Astrocyte (in vitro differentiated cells and primary cell): ENCODE data around the gene CPNE6. TPM values are rescaled to one million over a fixed set of nuclear protein-coding genes. Genes with fewer than 3 reads are reported as not detected.
A peak's percentile ranks its signal among the peaks of the same experiment; 100 is the strongest.

Experiments used
- DNase-seq: peaks from one replicate; pipeline ENCODE4 v3.0.0-alpha.2; 2010; ENCODE audit warnings: low read depth
- FAIRE-seq: peaks from 2 replicates; lab custom pipeline; 2011; peaks lifted over from hg19 to GRCh38; lab: Jason Lieb, UNC
- H2AFZ ChIP-seq: 2 replicates; pipeline ENCODE4 v1.6.0; 2012; ENCODE audit warnings: low read depth, low read length, inconsistent platforms
- H3K27ac ChIP-seq: 2 replicates; pipeline ENCODE4 v1.5.1; 2011; ENCODE audit warnings: low read depth, low read length, inconsistent platforms
- H3K27me3 ChIP-seq: 2 replicates; pipeline ENCODE4 v1.6.0; 2011; ENCODE audit warnings: low read length, inconsistent platforms; ENCODE audit not compliant: insufficient read depth
- H3K36me3 ChIP-seq: 2 replicates; pipeline ENCODE4 v1.5.1; 2011; ENCODE audit warnings: low read length, inconsistent platforms; ENCODE audit not compliant: insufficient read depth
- H3K4me1 ChIP-seq: 2 replicates; pipeline ENCODE4 v1.5.1; 2011; ENCODE audit warnings: low read length, inconsistent platforms; ENCODE audit not compliant: insufficient read depth
- H3K4me2 ChIP-seq: 2 replicates; pipeline ENCODE4 v1.6.0; 2012; ENCODE audit warnings: low read length, inconsistent platforms
- H3K4me3 ChIP-seq: 2 replicates; pipeline ENCODE4 v1.5.1; 2011; ENCODE audit warnings: low read depth, mild to moderate bottlenecking, low read length, inconsistent platforms; ENCODE audit not compliant: insufficient read depth
- H3K79me2 ChIP-seq: 2 replicates; pipeline ENCODE4 v1.6.0; 2012; ENCODE audit warnings: mild to moderate bottlenecking, low read length, inconsistent platforms; ENCODE audit not compliant: insufficient read depth
- H3K9ac ChIP-seq: 2 replicates; pipeline ENCODE4 v1.6.0; 2012; ENCODE audit warnings: mild to moderate bottlenecking, low read length, inconsistent platforms
- H3K9me3 ChIP-seq: 2 replicates; pipeline ENCODE4 v1.5.1; 2012; ENCODE audit warnings: low read depth, mild to moderate bottlenecking, low read length, inconsistent platforms; ENCODE audit not compliant: insufficient read depth
- H4K20me1 ChIP-seq: 2 replicates; pipeline ENCODE4 v1.6.0; 2012; ENCODE audit warnings: low read length, inconsistent platforms; ENCODE audit not compliant: insufficient read depth
- H3K27ac Mint-ChIP-seq: one replicate; pipeline ENCODE4 v1.8.0; 2021; ENCODE audit warnings: mild to moderate bottlenecking, mixed read lengths; ENCODE audit not compliant: unreplicated experiment
- H3K27me3 Mint-ChIP-seq: one replicate; pipeline ENCODE4 v1.8.0; 2021; ENCODE audit warnings: low read depth, mixed read lengths; ENCODE audit not compliant: unreplicated experiment
- H3K36me3 Mint-ChIP-seq: one replicate; pipeline ENCODE4 v1.8.0; 2021; ENCODE audit warnings: low read depth, mixed read lengths; ENCODE audit not compliant: unreplicated experiment
- H3K4me1 Mint-ChIP-seq: one replicate; pipeline ENCODE4 v1.8.0; 2021; ENCODE audit warnings: low read depth, mixed read lengths; ENCODE audit not compliant: unreplicated experiment
- H3K4me3 Mint-ChIP-seq: one replicate; pipeline ENCODE4 v1.8.0; 2021; ENCODE audit warnings: mild to moderate bottlenecking, moderate library complexity, mixed read lengths; ENCODE audit not compliant: unreplicated experiment
- H3K9me3 Mint-ChIP-seq: one replicate; pipeline ENCODE4 v1.8.0; 2021; ENCODE audit warnings: mild to moderate bottlenecking, mixed read lengths; ENCODE audit not compliant: unreplicated experiment
- CTCF ChIP-seq: IDR thresholded peaks from 2 replicates; pipeline ENCODE4 v1.5.1; 2011; ENCODE audit warnings: low read depth, mild to moderate bottlenecking, inconsistent platforms, low read length, moderate library complexity; ENCODE audit not compliant: insufficient read depth
- EZH2 ChIP-seq: IDR thresholded peaks from 2 replicates; pipeline ENCODE4 v1.6.1; 2012; ENCODE audit warnings: mild to moderate bottlenecking, low read length, inconsistent platforms; ENCODE audit not compliant: insufficient read depth
- total RNA-seq: library from RNA; stranded (reverse); gene quantifications from 2 replicates; pipeline ENCODE4 v1.2.1, GENCODE V29; 2021

Gene CPNE6
- total RNA-seq, 1 donor from 2014 or later, result not detected

- Histone ChIP-seq H3K27me3 (no peaks in the 10 kb centered on the region), H4K20me1 (no peaks in the 10 kb centered on the region), H3K4me1 (peaks cover 6% of the 10 kb centered on the region), H3K27ac (no peak overlapping the region), H3K4me2 (no peak overlapping the region), H3K9me3 (no peaks in the 10 kb centered on the region), H3K4me3 (no peak overlapping the region), H3K36me3 (no peaks in the 10 kb centered on the region), H3K9ac (no peak overlapping the region), H2AFZ (no peak overlapping the region), H3K79me2 (no peaks in the 10 kb centered on the region)
- no peak overlapping the region for H3K4me3 Mint-ChIP-seq
- TF ChIP-seq CTCF, result no peak
- no peak for TF ChIP-seq EZH2
- peaks cover 42% of the 10 kb centered on the region for H3K36me3 Mint-ChIP-seq
- DNase-seq (no peak), FAIRE-seq (no peak)
- no peaks in the 10 kb centered on the region for H3K9me3 Mint-ChIP-seq
- H3K27me3 Mint-ChIP-seq, result no peaks in the 10 kb centered on the region
- H3K4me1 Mint-ChIP-seq, result peaks cover 6% of the 10 kb centered on the region
- H3K27ac Mint-ChIP-seq, result peak overlapping the region; percentile 26
Observed at GRCh38 chr14:24098927-24099813, 27.8 kb downstream of the CPNE6 start.

GRCh38 chr14:24100197-24100981 is 29.0 kb downstream of the CPNE6 start:
- H3K27ac ChIP-seq, result no peak overlapping the region
- H3K9me3 ChIP-seq, result no peaks in the 10 kb centered on the region
- H3K4me2 ChIP-seq, result no peak overlapping the region
- H3K9ac ChIP-seq, result no peak overlapping the region
- no peak overlapping the region for H3K27ac Mint-ChIP-seq
- no peaks in the 10 kb centered on the region for H3K4me1 ChIP-seq
- H2AFZ ChIP-seq, result no peak overlapping the region
- no peak for FAIRE-seq
- no peaks in the 10 kb centered on the region for H3K27me3 ChIP-seq
- H3K4me1 Mint-ChIP-seq, result peaks cover 5% of the 10 kb centered on the region
- H3K79me2 ChIP-seq, result no peaks in the 10 kb centered on the region
- peaks cover 51% of the 10 kb centered on the region for H3K36me3 Mint-ChIP-seq
- TF ChIP-seq EZH2 (no peak), CTCF (no peak)
- H4K20me1 ChIP-seq, result no peaks in the 10 kb centered on the region
- DNase-seq, result no peak
- H3K36me3 ChIP-seq, result no peaks in the 10 kb centered on the region
- H3K27me3 Mint-ChIP-seq, result no peaks in the 10 kb centered on the region
- H3K4me3 ChIP-seq, result no peak overlapping the region
- H3K4me3 Mint-ChIP-seq, result no peak overlapping the region
- H3K9me3 Mint-ChIP-seq, result no peaks in the 10 kb centered on the region
